Neural cell (in vitro differentiated cells): ENCODE data around the gene AHNAK2. TPM values are rescaled to one million over a fixed set of nuclear protein-coding genes. Genes with fewer than 3 reads are reported as not detected.

Experiments
- H2AFZ ChIP-seq: fragments of 200-600, 300-800 bp; sonication (generic), shearing (Covaris generic); 2 replicates; pipeline ENCODE4 v1.6.0; 2014; ENCODE audit warnings: low read depth, mild to moderate bottlenecking, antibody characterized with exemption, low read length, moderate library complexity
- H3F3A ChIP-seq: fragments of 200-600 bp; shearing (Covaris generic); 2 replicates; pipeline ENCODE4 v1.6.1; 2016; ENCODE audit warnings: mild to moderate bottlenecking, moderate library complexity, mixed read lengths, antibody characterized with exemption, low read length; ENCODE audit not compliant: insufficient read depth, poor library complexity, severe bottlenecking
- H3K27ac ChIP-seq: fragments of 200-600, 300-800 bp; sonication (generic), shearing (Covaris generic); 2 replicates; pipeline ENCODE4 v1.5.1; 2014; ENCODE audit warnings: mild to moderate bottlenecking, low read length, moderate library complexity
- H3K27me3 ChIP-seq: fragments of 300-800, 200-600 bp; sonication (generic), shearing (Covaris generic); 2 replicates; pipeline ENCODE4 v1.6.0; 2014; ENCODE audit warnings: mild to moderate bottlenecking, low read depth, low read length, moderate library complexity; ENCODE audit not compliant: insufficient read depth
- H3K36me3 ChIP-seq: fragments of 300-800, 200-600 bp; sonication (generic), shearing (Covaris generic); 2 replicates; pipeline ENCODE4 v1.5.1; 2014; ENCODE audit warnings: mild to moderate bottlenecking, antibody characterized with exemption, low read length, moderate library complexity; ENCODE audit not compliant: insufficient read depth
- H3K4me2 ChIP-seq: fragments of 300-800, 200-600 bp; sonication (generic), shearing (Covaris generic); 2 replicates; pipeline ENCODE4 v1.6.0; 2014; ENCODE audit warnings: mild to moderate bottlenecking, low read length
- H3K4me3 ChIP-seq: fragments of 300-800, 200-600 bp; sonication (generic), shearing (Covaris generic); 2 replicates; pipeline ENCODE4 v1.5.1; 2014; ENCODE audit warnings: mild to moderate bottlenecking, low read length, moderate library complexity
- H3K79me2 ChIP-seq: fragments of 200-600 bp; shearing (Covaris generic); replicated peaks from 2 replicates; pipeline ENCODE4 v1.6.0; 2014; ENCODE audit warnings: mild to moderate bottlenecking, low read length, moderate library complexity; ENCODE audit not compliant: insufficient read depth
- H3K9ac ChIP-seq: fragments of 300-800, 200-600 bp; sonication (generic), shearing (Covaris generic); 2 replicates; pipeline ENCODE4 v1.6.1; 2016; ENCODE audit warnings: mild to moderate bottlenecking, low read length, mixed read lengths
- H3K9me2 ChIP-seq: fragments of 200-600 bp; shearing (Covaris generic); 2 replicates; pipeline ENCODE4 v1.6.1; 2016; ENCODE audit warnings: mild to moderate bottlenecking, low read length, mixed read lengths; ENCODE audit not compliant: insufficient read depth
- H3K9me3 ChIP-seq: fragments of 200-600, 300-800 bp; sonication (generic), shearing (Covaris generic); 2 replicates; pipeline ENCODE4 v1.6.1; 2016; ENCODE audit warnings: mild to moderate bottlenecking, mixed run types, low read length, moderate library complexity, mixed read lengths
- H4K20me1 ChIP-seq: fragments of 200-600 bp; shearing (Covaris generic); 2 replicates; pipeline ENCODE4 v1.6.1; 2016; ENCODE audit warnings: mild to moderate bottlenecking, mixed run types; ENCODE audit not compliant: insufficient read depth
- CTCF ChIP-seq: fragments of 450-650 bp; IDR thresholded peaks from 2 replicates; pipeline ENCODE4 v1.5.1; 2014; ENCODE audit warnings: antibody characterized with exemption, mild to moderate bottlenecking, moderate library complexity; ENCODE audit not compliant: poor library complexity, severe bottlenecking
- EP300 ChIP-seq: fragments of 450-650 bp; conservative IDR thresholded peaks from 2 replicates; pipeline ENCODE4 v1.6.1; 2014; ENCODE audit warnings: antibody characterized with exemption, mild to moderate bottlenecking, moderate library complexity; ENCODE audit not compliant: poor library complexity, severe bottlenecking
- EZH2 ChIP-seq: fragments of 200-600, 300-800 bp; shearing (Covaris generic), sonication (generic); IDR thresholded peaks from 2 replicates; pipeline ENCODE4 v1.6.1; 2014; ENCODE audit warnings: antibody characterized with exemption, low read length, borderline replicate concordance, mild to moderate bottlenecking; ENCODE audit not compliant: insufficient read depth, poor library complexity, severe bottlenecking
- MXI1 ChIP-seq: fragments of 450-650 bp; conservative IDR thresholded peaks from 2 replicates; pipeline ENCODE4 v1.6.1; 2014; ENCODE audit warnings: antibody characterized with exemption, mild to moderate bottlenecking; ENCODE audit not compliant: poor library complexity, severe bottlenecking
- POLR2AphosphoS5 ChIP-seq: IDR thresholded peaks from 2 replicates; pipeline ENCODE4 v1.6.1; 2012
- RAD21 ChIP-seq: fragments of 450-650 bp; conservative IDR thresholded peaks from 2 replicates; pipeline ENCODE4 v1.6.1; 2014; ENCODE audit warnings: antibody characterized with exemption, mild to moderate bottlenecking, moderate library complexity
- REST ChIP-seq: IDR thresholded peaks from 2 replicates; pipeline ENCODE4 v1.6.1; 2012; ENCODE audit warnings: borderline replicate concordance
- SMC3 ChIP-seq: fragments of 450-650 bp; conservative IDR thresholded peaks from 2 replicates; pipeline ENCODE4 v1.6.1; 2014; ENCODE audit warnings: antibody characterized with exemption, mild to moderate bottlenecking, moderate library complexity; ENCODE audit not compliant: poor library complexity
- TAF1 ChIP-seq: IDR thresholded peaks from 2 replicates; pipeline ENCODE4 v1.6.1; 2012; ENCODE audit warnings: low read depth
- polyA plus RNA-seq: library from polyadenylated mRNA; depleted of rRNA; stranded (reverse); fragments of >200 nt; gene quantifications from 2 replicates; pipeline ENCODE4 v1.2.3, GENCODE V29; 2014

Gene AHNAK2
- polyA plus RNA-seq, 1 donor from 2014 or later: 1.4 TPM

GRCh38 chr14:105021656-105022275 is 43.6 kb upstream of the AHNAK2 start:
- H3K9ac ChIP-seq: peak overlapping the region; percentile 65
- H3K4me2 ChIP-seq: peak overlapping the region; percentile 99
- H3F3A ChIP-seq: peaks cover 6% of the 10 kb centered on the region
- no peaks in the 10 kb centered on the region for H3K36me3 ChIP-seq
- peak; percentile 60 for TF ChIP-seq RAD21
- TF ChIP-seq POLR2AphosphoS5: peak; percentile 14
- peak; percentile 71 for TF ChIP-seq CTCF
- TF ChIP-seq TAF1: no peak
- TF ChIP-seq EZH2: no peak
- TF ChIP-seq REST: peak; percentile 32
- no peak for TF ChIP-seq EP300
- peak; percentile 64 for TF ChIP-seq SMC3
- TF ChIP-seq MXI1: peak; percentile 99
- peaks cover 27% of the 10 kb centered on the region for H3K79me2 ChIP-seq
- H3K4me3 ChIP-seq: peak overlapping the region; percentile 91
- no peaks in the 10 kb centered on the region for H3K9me3 ChIP-seq
- H4K20me1 ChIP-seq: no peaks in the 10 kb centered on the region
- H2AFZ ChIP-seq: peak overlapping the region; percentile 30
- H3K27ac ChIP-seq: peak overlapping the region; percentile 36
- no peaks in the 10 kb centered on the region for H3K27me3 ChIP-seq
- H3K9me2 ChIP-seq: no peaks in the 10 kb centered on the region

GRCh38 chr14:105020815-105021655 is 42.9 kb upstream of the AHNAK2 start, which contains the start of gene CDCA4:
Gene CDCA4, minus strand, starts transcription at chr14:105021083. Its CDS starts 9,154 bp downstream, at chr14:105011929.
- Histone ChIP-seq H3K4me3 (peak within 1 kb of the TSS; percentile 93), H3K4me2 (peak within 1 kb of the TSS; percentile 99), H3K9me2 (no peaks in the 10 kb centered on the region), H2AFZ (peak within 1 kb of the TSS; percentile 30), H3K9ac (peak within 1 kb of the TSS; percentile 68), H4K20me1 (no peaks in the 10 kb centered on the region), H3K27ac (peak within 1 kb of the TSS; percentile 49), H3F3A (peaks cover 6% of the 10 kb centered on the region), H3K9me3 (no peaks in the 10 kb centered on the region), H3K27me3 (no peaks in the 10 kb centered on the region), H3K79me2 (peaks cover 35% of the 10 kb centered on the region), H3K36me3 (no peaks in the 10 kb centered on the region)
- TF ChIP-seq POLR2AphosphoS5 (peak; percentile 70), EZH2 (no peak), TAF1 (peak; percentile 5), CTCF (peak; percentile 60), SMC3 (peak; percentile 22), REST (no peak), RAD21 (peak; percentile 44), EP300 (no peak)
